Ectodermal cell (in vitro differentiated cells): ENCODE results near the gene EXD3.
A peak's percentile ranks its signal among the peaks of the same experiment; 100 is the strongest.
"Not testable (repeated sequence)": the region's sequence is repeated elsewhere in the genome, so short reads cannot be mapped to it uniquely, and the experiment has no call there.

ENCODE experiments used
- H3K27ac ChIP-seq: 2 replicates; pipeline ENCODE4 v1.7.0; 2013; ENCODE audit warnings: mild to moderate bottlenecking, low read depth, low read length; ENCODE audit not compliant: insufficient read depth, poor library complexity, severe bottlenecking
- H3K27me3 ChIP-seq: 2 replicates; pipeline ENCODE4 v1.7.0; 2013; ENCODE audit warnings: mild to moderate bottlenecking, low read length; ENCODE audit not compliant: insufficient read depth, control insufficient read depth, poor library complexity, severe bottlenecking
- H3K36me3 ChIP-seq: one replicate; pipeline ENCODE4 v1.7.0; 2013; ENCODE audit warnings: low read length; ENCODE audit not compliant: control insufficient read depth, insufficient read depth
- H3K4me1 ChIP-seq: one replicate; pipeline ENCODE4 v1.7.0; 2013; ENCODE audit warnings: low read length; ENCODE audit not compliant: control insufficient read depth, insufficient read depth
- H3K4me3 ChIP-seq: 2 replicates; pipeline ENCODE4 v1.7.0; 2013; ENCODE audit warnings: low read depth, low read length, control low read depth; ENCODE audit not compliant: insufficient read depth
- H3K9me3 ChIP-seq: 2 replicates; pipeline ENCODE4 v1.7.0; 2013; ENCODE audit warnings: mild to moderate bottlenecking, low read length, moderate library complexity; ENCODE audit not compliant: control insufficient read depth
- WGBS, 2 experiments: methylation state at CpG; one replicate each; pipeline ENCODE4 v1.1.7; 2013; ENCODE audit warnings: missing lambda C conversion rate in 2 of 2; 5-methylcytosine and 5-hydroxymethylcytosine counted together

EXD3 gene

GRCh38 chr9:137452761-137453642, 30.0 kb upstream of the EXD3 start:
- Histone ChIP-seq H3K4me1 (peaks cover 16% of the 10 kb centered on the region), H3K4me3 (peak overlapping the region; percentile 22)
- 84 to 85% methylated on average over 43 of the region's 43 CpGs for WGBS, 2 experiments

GRCh38 chr9:137452006-137452760, 29.2 kb upstream of the EXD3 start:
- Histone ChIP-seq H3K36me3 (peaks cover 22% of the 10 kb centered on the region), H3K4me1 (peaks cover 8% of the 10 kb centered on the region), H3K9me3 (no peaks in the 10 kb centered on the region), H3K4me3 (no peak overlapping the region), H3K27me3 (no peaks in the 10 kb centered on the region), H3K27ac (no peak overlapping the region)
- WGBS, 2 experiments: 96 to 97% methylated on average over 17 of the region's 17 CpGs

More at GRCh38 chr9:137452761-137453642, 30.0 kb upstream of the EXD3 start:
- Histone ChIP-seq H3K9me3 (no peaks in the 10 kb centered on the region), H3K36me3 (peaks cover 22% of the 10 kb centered on the region), H3K27me3 (no peaks in the 10 kb centered on the region), H3K27ac (no peak overlapping the region)

- WGBS, 2 experiments: 94 to 95% methylated on average over 11 to 16 of the region's 31 CpGs
- not testable (repeated sequence) for H3K27me3 ChIP-seq, H3K4me3 ChIP-seq, H3K4me1 ChIP-seq, H3K9me3 ChIP-seq, H3K27ac ChIP-seq
- H3K36me3 ChIP-seq: peaks cover 16% of the 10 kb centered on the region
These were observed 28.5 kb upstream of the EXD3 start for GRCh38 chr9:137451264-137452005.

- not testable (repeated sequence) for H3K27ac ChIP-seq, H3K27me3 ChIP-seq, H3K4me1 ChIP-seq, H3K9me3 ChIP-seq, H3K4me3 ChIP-seq
- WGBS, 2 experiments: 92 to 93% methylated on average over 16 to 17 of the region's 24 CpGs
- peaks cover 16% of the 10 kb centered on the region for H3K36me3 ChIP-seq
These were observed 27.7 kb upstream of the EXD3 start for GRCh38 chr9:137450539-137451222.

- no peak overlapping the region for H3K4me3 ChIP-seq
- no peaks in the 10 kb centered on the region for H3K9me3 ChIP-seq
- 95% methylated on average over 18 of the region's 18 CpGs for WGBS, 2 experiments
- H3K27me3 ChIP-seq: no peaks in the 10 kb centered on the region
- H3K4me1 ChIP-seq: peaks cover 8% of the 10 kb centered on the region
- H3K27ac ChIP-seq: no peak overlapping the region
- H3K36me3 ChIP-seq: peaks cover 10% of the 10 kb centered on the region
These were observed 27.1 kb upstream of the EXD3 start for GRCh38 chr9:137449931-137450538.

GRCh38 chr9:137449081-137449844, 26.3 kb upstream of the EXD3 start:
- no peaks in the 10 kb centered on the region for H3K27me3 ChIP-seq
- no peaks in the 10 kb centered on the region for H3K9me3 ChIP-seq
- H3K4me1 ChIP-seq: peaks cover 1% of the 10 kb centered on the region
- H3K27ac ChIP-seq: no peak overlapping the region
- WGBS, 2 experiments: 93 to 94% methylated on average over 36 of the region's 36 CpGs
- peaks cover 10% of the 10 kb centered on the region for H3K36me3 ChIP-seq
- no peak overlapping the region for H3K4me3 ChIP-seq

- Histone ChIP-seq H3K27ac (no peak overlapping the region), H3K27me3 (no peaks in the 10 kb centered on the region), H3K9me3 (no peaks in the 10 kb centered on the region), H3K36me3 (peaks cover 10% of the 10 kb centered on the region), H3K4me1 (no peaks in the 10 kb centered on the region), H3K4me3 (no peak overlapping the region)
- WGBS, 2 experiments: 96% methylated on average over 16 of the region's 16 CpGs
These were observed 25.6 kb upstream of the EXD3 start for GRCh38 chr9:137448602-137448962.

GRCh38 chr9:137447722-137448601, 25.0 kb upstream of the EXD3 start:
- H3K4me3 ChIP-seq: no peak overlapping the region
- no peak overlapping the region for H3K27ac ChIP-seq
- H3K9me3 ChIP-seq: no peaks in the 10 kb centered on the region
- 94% methylated on average over 27 of the region's 27 CpGs for WGBS, 2 experiments
- peaks cover 10% of the 10 kb centered on the region for H3K36me3 ChIP-seq
- no peaks in the 10 kb centered on the region for H3K4me1 ChIP-seq
- peaks cover 1% of the 10 kb centered on the region for H3K27me3 ChIP-seq
